GM18951 (cell line): Measurements from ENCODE around the gene APPL2.

Source experiments
- POLR2A ChIP-seq: IDR thresholded peaks from 4 replicates; pipeline ENCODE4 v1.6.1; 2011; ENCODE audit warnings: mild to moderate bottlenecking; ENCODE audit not compliant: insufficient read length, insufficient read depth; ENCODE audit errors: extremely low read depth
- in situ Hi-C: fragments of 300-500 bp; cut with MboI; formaldehyde crosslinking; loops from one replicate; pipeline ENCODE4 v1.12.0; 2022; ENCODE audit warnings: low sequenced_read_pairs, mixed read lengths, inconsistent platforms; ENCODE audit not compliant: unreplicated experiment

The APPL2 gene, protein sequence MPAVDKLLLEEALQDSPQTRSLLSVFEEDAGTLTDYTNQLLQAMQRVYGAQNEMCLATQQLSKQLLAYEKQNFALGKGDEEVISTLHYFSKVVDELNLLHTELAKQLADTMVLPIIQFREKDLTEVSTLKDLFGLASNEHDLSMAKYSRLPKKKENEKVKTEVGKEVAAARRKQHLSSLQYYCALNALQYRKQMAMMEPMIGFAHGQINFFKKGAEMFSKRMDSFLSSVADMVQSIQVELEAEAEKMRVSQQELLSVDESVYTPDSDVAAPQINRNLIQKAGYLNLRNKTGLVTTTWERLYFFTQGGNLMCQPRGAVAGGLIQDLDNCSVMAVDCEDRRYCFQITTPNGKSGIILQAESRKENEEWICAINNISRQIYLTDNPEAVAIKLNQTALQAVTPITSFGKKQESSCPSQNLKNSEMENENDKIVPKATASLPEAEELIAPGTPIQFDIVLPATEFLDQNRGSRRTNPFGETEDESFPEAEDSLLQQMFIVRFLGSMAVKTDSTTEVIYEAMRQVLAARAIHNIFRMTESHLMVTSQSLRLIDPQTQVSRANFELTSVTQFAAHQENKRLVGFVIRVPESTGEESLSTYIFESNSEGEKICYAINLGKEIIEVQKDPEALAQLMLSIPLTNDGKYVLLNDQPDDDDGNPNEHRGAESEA

DNA sequence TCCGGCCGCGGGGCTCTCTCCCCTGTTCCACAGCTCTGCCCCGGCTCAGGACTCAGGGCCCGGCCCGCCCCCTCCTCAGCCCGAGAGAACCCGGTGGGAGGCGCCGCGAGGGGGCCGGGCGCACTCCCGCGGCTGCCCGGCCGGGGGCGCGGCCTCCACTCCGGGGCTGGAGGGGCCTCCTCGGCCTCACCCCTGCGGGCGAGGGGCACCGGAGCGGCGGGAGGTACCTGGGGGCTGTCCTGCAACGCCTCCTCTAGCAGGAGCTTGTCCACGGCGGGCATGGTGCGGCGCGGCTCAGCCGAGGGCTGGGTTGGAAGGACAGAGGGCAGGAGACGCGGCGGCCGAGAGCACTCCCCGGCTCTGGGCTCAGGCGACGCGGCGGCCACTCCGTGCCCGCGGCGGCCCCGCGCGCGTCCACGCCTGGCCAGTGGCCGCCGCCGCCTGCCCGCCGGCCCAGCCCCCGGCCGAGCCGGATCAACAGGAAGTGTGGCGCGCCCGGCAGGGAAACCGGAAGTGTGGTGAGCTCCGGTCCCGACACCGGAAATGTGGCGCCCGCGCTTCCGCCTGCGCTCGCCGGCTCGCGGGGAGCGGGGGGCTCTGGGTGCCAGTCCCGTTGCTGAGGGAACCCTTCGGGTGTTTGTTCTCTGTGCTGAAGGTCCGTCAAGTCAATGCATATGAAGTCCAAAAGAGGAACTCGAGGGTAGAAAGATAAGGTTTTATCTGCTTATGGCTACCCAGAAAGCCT lies at the start of gene APPL2:
Gene APPL2, minus strand, starts transcription at position 443 of the 745 bp plus-strand sequence. Its CDS starts 162 bp downstream, at position 281.
- in situ Hi-C loops: no loop called here
- peak; percentile 89 for TF ChIP-seq POLR2A

GRCh38 chr12:105285378-105285777 lies 49.4 kb upstream of the APPL2 start:
- in situ Hi-C loops: no loop called here
- no peak for TF ChIP-seq POLR2A

GRCh38 chr12:105281694-105282049 lies 45.7 kb upstream of the APPL2 start:
- TF ChIP-seq POLR2A: no peak
- in situ Hi-C loops: no loop called here

GRCh38 chr12:105280966-105281693 lies 45.2 kb upstream of the APPL2 start:
- in situ Hi-C loops: no loop called here
- TF ChIP-seq POLR2A: no peak

DNA sequence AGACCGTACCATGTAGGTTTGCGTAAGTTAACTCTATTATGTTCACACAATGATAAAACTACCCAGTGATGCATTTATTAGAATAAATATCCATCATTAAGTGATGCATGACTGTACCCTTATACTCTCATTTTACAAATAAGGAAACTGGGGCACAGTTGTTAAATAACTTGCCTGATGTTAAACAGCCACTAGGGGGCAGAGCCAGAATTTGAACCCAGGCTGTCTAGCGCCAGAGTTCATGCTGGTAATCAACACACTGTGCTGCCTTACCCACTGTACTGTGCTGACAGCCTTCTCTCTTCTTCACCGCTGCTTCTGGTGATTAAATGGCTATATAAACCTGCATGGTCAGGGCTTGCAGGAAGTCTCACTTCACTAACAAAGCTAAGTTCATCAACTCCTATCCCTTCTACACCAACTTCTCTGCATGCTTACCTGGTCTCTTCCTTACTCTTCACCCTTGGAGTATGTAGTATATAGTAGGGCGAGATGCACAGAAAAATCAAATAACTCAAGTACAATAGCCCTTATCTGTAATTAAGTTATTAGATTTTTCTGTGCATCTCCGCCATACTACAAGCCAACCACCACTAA lies 43.6 kb upstream of the APPL2 start:
- TF ChIP-seq POLR2A: no peak
- in situ Hi-C loops: no loop called here

DNA sequence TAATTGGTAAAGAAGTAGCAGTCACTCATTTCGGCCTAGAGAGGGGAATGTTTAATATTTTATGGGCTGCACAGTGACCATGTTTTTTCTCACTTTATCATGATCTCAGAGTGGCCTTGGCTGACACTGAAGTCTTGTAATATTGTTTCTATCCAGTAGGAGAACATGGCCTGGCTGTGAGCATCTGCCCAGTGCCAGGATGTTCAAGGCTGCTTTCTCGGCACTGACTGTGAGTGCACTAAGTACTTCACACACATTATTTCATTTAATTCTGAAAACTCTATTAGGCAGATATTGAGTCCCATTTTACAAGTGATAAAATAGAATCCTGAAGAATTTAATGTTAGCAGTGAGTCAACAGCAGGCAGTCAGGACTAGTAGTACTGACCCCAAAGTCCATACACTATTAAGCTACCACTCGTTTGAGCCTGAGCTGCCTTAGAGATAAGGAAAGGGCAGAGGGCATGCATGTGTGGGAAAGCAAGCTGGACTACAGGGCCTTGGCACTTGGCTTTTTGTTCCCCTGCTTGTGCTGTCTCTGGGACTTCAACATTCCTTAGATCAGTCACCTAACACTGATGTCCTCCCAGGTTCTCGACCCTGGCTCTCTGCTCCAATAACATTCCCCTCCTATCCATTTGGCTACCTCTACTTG lies 42.2 kb upstream of the APPL2 start:
- in situ Hi-C loops: no loop called here
- TF ChIP-seq POLR2A: no peak

DNA sequence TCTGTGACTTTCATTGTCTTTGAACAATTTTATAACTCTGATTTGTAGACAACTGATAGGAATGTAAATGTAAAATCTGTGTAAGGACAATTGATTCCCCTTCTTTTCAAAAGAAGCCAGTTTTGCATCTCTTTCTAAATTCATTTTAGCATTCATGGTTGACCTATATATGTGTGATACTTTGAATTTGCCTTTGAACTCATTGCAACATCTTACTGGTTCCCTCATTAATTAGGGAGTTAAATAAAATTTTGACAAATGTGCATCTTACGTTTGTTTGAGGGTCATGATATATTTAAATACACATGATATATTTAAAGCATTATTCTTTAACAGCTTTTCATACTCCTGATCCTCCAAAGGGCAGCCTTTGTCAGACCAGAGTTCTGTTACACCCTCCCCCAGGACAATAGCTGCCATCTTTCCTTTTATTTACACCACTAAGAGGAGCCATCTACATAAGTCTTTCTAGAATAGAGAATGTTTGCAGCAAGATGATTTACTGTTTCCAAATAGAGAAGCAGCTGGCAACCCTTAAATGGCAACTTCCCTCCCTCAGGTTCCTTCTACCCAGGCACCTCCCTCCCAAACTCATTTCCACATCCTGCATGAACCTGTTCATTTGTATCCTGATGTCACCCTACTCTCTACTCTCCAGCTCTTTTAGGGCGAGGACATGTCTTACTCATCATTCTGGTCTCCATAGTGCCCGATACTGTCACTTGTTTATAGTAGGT lies 40.2 kb upstream of the APPL2 start:
- no peak for TF ChIP-seq POLR2A
- in situ Hi-C loops: no loop called here

DNA sequence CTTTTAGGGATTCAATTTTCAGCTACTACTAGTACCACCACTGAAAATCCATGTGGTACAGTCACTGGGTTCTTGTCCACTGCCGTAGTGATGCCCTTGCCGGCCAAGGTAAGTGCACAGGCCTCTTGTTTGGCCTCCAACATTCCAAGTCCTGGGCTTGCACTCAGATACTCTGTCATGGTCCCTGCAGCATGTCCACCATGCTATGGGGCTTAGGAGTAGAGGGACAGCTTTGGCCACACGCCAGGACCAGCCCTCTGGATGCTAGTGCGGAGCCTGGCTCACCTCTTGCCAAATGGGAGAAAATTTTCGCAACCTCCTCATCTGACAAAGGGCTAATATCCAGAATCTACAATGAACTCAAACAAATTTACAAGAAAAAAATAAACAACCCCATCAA lies 38.6 kb upstream of the APPL2 start:
- TF ChIP-seq POLR2A: no peak

DNA sequence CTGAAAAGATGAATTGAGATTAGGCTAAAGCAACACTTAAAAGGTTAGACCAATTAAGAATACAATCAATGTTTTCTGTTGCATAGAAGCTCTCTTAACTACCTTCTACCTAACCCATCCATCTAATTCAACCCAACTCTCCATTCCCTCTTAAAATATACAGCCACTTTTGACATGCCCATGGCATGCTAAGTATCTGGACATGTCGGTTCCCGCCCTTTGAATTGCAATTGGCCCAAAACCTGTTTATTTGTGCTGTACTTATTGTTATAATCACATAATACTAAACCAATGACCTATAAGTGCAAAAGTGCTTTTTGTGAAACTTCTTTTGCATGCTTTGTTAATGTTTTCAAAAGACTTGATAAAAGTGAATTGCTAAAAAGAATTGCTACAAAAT lies 37.6 kb upstream of the APPL2 start:
- TF ChIP-seq POLR2A: no peak
- in situ Hi-C loops: no loop called here

More for the DNA sequence above, 38.6 kb upstream of the APPL2 start:
- in situ Hi-C loops: no loop called here

DNA sequence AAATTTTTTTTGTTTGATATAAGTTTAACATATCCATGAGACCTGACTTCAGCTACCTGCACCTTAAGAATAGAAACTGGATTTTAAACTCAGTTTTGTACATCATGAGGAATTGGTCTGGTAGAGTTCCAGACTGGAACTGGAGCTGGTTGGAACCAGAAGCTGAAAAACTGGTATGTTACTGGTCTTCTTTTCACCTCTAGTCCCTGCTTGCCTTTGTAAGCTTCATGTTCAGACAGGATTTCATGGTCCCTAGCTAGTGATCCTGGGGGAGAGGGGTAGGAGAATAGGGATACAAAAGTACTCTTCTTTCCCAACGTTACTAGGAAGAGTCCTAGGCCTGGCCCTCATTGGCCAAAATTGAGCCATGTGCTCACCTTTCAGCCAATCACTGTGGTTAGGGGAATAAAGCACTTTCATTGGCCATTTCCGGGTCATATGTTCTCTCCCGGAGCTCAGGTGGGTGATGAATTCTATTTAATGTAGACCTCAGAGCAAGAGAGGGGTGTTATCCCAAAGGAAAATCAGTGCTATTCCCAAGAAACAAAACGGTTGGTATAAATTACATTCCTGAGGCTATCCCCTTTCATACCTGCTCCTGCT lies 36.9 kb upstream of the APPL2 start:
- in situ Hi-C loops: no loop called here
- TF ChIP-seq POLR2A: no peak

- in situ Hi-C loops: no loop called here
- TF ChIP-seq POLR2A: no peak
These were observed 36.2 kb upstream of the APPL2 start for GRCh38 chr12:105272152-105272551.
